Erythroblast (primary cell): Measurements from ENCODE around the gene VAMP4.
"Not testable (repeated sequence)": the region's sequence is repeated elsewhere in the genome, so short reads cannot be mapped to it uniquely, and the experiment has no call there.

Experiments used
- DNase-seq, 2 experiments: peaks; one replicate each; lab custom pipeline; 2025; lab: John Stamatoyannopoulos, UW
- GATA1 ChIP-seq: IDR thresholded peaks from 2 replicates; pipeline ENCODE4 v1.6.1; 2011; ENCODE audit warnings: low read depth, mild to moderate bottlenecking, control low read depth, low read length, moderate library complexity
- POLR2A ChIP-seq: IDR thresholded peaks from 2 replicates; pipeline ENCODE4 v1.6.1; 2011; ENCODE audit warnings: mild to moderate bottlenecking, low read length

The VAMP4 gene

DNA sequence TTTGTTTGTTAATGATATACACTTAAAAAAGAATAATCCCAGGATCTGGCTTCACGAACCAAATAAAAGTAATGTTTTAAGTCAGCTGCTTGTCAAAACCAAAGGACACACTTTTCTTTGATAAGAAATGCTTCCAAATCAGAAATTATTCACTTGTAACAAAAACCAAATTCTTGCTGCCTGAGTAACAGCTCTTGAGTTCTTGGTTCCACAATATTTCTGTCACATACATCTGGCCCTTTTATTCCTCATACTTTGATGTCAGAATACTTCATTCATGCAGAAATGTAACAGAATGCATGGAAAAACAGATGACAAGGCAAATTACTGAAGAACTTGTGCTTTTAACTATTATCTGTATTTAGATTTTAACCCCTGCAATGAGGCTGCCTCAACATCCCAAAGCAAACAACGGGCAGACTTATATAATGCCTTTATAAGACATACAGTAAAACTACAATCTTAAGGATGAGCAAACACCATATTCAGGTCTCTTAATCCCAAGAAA, 1.5 kb downstream of the VAMP4 start:
- DNase-seq, result no peak

DNA sequence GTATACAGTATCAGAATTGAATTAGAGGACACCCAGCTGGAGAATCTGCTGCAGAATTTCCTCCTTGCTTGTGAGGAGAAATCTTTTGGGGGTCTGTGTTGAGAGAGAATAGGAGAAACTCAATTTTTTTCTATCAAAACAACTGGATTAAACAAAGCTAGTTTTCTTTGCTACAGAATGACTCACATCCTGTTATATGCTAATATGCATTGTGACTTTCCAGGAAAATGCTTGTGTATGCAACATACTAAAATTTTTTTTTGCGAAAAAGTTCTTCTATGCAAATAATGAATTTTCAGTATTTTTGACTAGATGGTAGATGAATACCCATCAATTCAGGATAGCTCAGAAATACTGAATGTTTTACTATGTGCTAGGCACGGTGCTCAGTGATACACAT, 2.2 kb downstream of the VAMP4 start:
- TF ChIP-seq POLR2A, result no peak
- no peak for TF ChIP-seq GATA1
- DNase-seq, result no peak

More for the DNA sequence above, 1.5 kb downstream of the VAMP4 start:
- TF ChIP-seq GATA1 (no peak), POLR2A (no peak)

DNA sequence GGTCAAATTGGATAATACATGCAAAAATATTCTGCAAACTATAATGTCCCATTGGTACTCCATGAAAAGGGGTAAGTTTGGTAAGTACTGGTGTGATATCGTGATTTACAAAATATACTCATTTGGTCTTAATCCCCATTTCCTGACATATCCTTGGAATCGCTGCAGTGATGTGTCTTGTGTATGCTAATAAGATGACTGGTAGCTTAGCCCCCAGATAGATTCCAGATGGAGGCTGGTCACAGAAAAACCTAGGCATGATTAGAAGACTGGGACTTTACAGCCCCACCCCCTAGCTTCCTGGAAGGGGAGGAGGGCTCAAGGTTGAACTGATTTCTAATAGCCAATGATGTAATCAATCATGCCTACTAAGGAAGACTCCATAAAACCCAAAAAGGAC, 3.0 kb downstream of the VAMP4 start:
- TF ChIP-seq POLR2A, result no peak
- no peak for TF ChIP-seq GATA1
- DNase-seq, result no peak

DNA sequence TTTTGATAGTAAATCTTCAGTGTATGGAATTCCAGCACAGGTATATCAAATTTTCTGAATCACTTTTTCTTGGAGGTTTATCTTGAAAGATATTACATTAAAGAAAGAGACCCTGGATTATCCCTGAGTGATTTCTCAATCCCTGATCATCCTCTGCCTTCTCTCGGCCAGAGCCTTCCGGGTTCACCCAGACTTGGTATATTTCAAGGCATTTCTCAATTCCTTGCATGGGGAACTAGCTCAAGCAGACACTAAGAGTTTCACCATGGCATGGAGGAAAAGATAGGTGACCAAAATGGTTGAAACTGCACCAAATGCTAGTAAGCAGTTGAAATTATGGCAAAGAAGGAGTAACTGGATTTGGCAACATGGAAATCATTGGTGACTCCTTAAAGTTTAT, 5.7 kb downstream of the VAMP4 start:
- no peak for DNase-seq
- TF ChIP-seq GATA1 (no peak), POLR2A (no peak)

DNA sequence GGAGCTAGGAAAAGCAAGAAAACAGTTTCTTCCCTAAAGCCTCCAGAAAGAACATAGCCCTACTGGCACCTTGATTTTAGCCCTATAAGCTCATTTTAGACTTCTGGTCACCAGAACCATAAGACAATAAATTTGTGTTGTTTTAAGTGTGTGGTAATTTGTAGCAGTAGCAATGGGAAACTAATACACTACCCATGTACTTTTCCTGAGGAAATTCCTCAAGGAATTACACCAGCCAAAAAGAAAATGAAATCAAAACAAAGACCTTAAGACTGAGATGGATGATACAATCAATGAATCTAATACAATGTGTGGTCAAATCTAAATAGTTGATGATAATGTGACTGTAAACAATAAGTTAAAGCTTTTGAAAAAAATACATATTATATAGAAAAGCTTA, 11.8 kb downstream of the VAMP4 start:
- TF ChIP-seq GATA1, result no peak

DNA sequence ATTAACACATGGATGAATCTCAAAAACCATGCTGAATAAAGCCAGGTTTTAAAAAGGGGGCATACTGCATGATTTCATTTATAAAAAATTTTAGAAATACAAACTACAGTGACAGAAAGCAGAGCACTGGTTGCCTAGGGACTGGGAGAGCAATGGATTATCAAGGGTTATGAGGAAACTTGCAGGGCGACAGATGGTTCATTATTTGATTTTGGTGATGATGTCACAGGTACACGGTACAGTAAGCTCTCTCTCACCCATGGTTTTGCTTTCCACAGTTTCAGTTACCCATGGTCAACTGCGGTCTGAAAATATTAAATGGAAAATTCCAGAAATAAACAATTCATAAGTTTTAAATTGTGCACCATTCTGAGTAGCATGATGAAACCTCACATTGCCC, 14.1 kb downstream of the VAMP4 start:
- no peak for DNase-seq
- TF ChIP-seq GATA1 (no peak), POLR2A (no peak)

More for the DNA sequence above, 11.8 kb downstream of the VAMP4 start:
- DNase-seq, result no peak

DNA sequence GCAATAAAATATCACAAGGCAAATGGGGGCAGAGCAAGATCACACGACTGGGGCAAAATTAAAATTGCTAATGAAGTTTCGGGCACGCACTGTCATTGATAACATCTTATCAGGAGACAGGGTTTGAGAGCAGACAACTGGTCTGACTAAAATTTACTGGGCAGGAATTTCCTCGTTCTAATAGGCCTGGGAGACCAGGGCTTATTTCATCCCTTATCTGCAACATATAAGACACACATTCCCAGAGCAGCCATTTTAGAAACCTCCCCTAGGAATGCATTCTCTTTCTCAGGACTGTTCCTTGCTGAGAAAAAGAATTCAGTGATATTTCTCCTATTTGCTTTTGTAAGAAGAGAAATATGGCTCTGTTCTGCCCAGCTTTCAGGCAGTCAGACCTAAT, 18.7 kb downstream of the VAMP4 start:
- peak; percentile 22 to 23 for DNase-seq

DNA sequence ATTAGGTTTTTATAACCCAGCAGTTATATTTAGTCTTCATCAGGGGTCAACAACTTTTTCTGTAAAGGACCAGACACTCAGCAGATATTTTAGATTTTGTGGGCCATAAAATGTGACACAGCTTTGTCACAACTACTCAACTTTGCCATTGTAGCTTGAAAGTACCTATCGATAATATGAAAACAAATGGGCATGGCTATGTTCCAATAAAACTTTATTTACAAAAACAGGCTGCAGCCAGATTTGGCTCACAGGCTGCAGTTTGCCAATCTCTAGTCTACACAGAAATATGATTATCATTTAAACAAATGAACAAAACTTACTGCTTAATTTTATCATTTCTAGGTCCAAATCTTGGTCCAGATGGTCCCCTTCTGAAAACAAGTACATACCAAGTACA, 23.0 kb downstream of the VAMP4 start:
- TF ChIP-seq POLR2A (no peak), GATA1 (no peak)
- DNase-seq, result no peak

DNA sequence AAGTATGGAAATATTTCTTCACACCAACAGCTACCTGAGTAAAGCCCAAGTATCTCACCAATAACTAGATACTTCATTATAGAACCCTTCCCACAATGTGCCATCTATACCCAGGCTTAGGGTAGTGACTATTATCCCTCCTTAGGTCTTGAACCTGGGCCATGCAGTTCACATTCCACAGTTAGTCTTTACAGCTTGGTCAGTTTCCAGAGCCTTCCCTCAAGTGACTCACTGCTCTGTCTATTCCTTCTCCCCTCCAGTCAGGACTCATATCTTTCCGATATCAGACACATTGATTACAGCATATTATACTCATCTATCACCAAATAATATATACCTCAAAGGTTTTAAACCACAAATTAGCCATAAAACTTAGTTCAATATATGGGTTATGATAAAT, 23.6 kb downstream of the VAMP4 start:
- no peak for DNase-seq
- no peak for TF ChIP-seq GATA1

DNA sequence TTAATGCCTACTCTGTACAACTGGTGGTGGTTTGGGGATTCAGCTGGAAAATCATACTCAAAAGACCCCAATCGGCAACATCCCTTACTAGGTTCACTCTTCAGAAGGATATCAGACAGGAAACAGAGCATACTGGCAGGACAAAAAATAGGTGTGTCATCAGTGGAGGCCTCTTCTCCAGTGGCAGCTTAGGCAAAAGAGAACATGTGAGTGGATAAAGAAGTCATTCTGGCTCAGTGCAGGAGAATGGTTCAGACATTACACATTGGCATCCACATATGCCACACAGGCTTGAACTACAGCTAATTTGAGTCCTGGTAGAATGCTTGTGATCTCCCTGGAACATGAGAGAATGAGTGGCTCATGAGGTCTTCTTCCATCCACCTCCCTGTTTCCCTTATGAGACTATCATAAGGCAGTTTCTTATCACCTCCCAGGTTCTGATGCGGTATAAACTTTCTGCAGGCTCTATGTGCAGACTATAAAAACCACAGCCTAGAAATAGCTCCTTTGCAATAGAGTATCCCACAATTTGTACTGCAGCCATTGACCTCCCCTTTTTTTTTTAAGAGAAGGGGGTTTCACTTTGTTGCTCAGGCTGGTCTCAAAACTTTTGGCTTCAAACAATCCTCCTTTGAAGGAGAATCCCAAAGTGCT, 24.7 kb downstream of the VAMP4 start:
- TF ChIP-seq POLR2A, result no peak
- TF ChIP-seq GATA1, result no peak
- DNase-seq, result peak; percentile 20 to 48

DNA sequence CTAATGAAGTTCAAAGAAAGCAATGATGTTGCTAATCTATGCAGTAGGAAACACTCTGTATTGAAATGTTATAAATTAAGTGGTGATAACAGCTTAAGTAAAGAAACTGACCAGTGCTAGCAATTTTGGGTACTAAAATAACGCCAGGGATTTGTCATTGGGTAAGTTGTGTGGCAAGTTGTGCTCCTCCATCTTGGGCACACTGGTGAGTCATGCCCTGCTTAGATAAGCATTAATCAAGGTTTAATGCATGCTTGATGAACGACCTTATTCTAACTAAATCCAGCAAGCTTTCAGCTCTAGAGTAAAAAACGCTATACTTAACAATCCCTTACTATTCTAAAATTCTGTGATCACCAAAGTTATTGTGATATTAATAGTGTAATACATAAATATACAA, 25.2 kb downstream of the VAMP4 start:
- TF ChIP-seq POLR2A (no peak), GATA1 (no peak)
- peak; percentile 37 to 47 for DNase-seq

DNA sequence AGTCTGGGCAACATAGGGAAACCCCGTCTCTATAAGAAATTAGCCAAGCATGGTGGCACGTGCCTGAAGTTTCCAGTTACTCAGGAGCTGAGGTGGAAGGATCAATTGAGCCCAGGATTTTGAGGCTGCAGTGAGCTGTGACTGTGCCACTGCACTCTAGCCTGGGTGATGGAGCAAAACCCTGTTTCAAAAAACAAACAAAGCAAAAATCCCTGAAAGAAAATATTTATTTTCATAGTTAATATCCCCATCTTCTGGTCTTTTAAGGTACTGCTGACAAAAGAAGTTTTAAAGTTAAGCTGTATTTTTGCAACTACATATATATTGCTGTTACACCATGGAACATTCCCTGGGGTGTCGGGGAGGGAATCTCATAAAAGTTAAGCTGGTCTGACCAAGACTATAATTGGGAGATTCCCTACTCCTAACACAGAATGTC, 26.0 kb downstream of the VAMP4 start:
- TF ChIP-seq POLR2A (no peak), GATA1 (no peak)
- DNase-seq, result peak; percentile 14 to 31

DNA sequence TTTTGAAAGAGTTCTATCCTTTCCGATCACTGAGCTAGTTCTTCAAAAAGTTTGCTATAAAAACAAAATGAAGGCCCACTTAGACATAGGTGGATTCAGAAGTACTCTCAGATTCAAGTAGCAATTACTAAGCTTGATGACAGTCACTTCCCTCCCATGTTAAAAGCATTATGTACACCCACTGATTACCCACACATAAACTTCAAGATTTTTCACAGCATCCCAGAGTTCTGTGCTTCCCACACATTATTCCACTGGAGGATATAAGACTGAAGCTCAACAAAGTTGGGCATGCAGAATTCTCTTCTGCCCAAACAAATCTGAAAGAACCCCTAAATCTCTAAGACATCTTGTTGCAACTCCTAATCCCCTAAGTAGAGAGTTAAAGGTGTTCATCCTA, 29.5 kb downstream of the VAMP4 start:
- no peak for TF ChIP-seq POLR2A
- TF ChIP-seq GATA1, result no peak
- no peak for DNase-seq

DNA sequence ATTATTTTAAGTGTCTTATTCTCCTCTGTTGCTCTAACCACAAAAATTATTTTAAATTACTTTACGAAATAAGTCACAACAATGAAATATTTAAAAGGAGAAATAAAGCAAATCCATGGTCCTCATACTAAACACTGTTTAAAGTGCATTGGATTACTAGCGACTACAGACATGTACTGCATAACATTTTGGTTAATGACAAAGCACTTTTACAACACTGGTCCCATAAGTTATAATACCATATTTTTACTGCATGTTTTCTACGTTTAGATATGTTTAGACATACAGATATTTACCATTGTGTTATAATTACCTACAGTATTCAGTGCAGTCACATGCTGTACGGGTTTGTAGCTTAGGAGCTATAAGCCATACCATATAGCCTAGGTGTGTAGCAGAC, 30.2 kb downstream of the VAMP4 start:
- no peak for TF ChIP-seq GATA1
- no peak for TF ChIP-seq POLR2A
- DNase-seq, result no peak

DNA sequence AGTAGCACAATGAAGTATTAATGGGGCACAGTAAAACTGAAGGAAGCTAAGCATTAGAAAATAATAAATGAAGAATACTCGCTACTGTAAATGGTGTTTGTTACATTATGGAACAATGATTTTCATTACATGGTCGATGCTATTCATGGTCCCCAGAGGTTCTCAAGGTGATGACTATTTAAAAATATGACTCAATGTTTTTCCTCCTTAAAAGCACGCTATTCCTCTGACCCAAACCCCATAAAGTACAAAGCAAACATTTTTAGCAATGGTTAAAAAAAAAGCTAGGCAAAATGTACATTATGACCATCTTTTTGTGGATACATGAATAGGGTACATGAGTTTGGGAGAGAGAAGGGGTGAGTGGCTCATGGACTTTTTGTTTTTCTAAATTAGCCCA, 34.3 kb downstream of the VAMP4 start:
- TF ChIP-seq GATA1 (no peak), POLR2A (no peak)
- no peak for DNase-seq

DNA sequence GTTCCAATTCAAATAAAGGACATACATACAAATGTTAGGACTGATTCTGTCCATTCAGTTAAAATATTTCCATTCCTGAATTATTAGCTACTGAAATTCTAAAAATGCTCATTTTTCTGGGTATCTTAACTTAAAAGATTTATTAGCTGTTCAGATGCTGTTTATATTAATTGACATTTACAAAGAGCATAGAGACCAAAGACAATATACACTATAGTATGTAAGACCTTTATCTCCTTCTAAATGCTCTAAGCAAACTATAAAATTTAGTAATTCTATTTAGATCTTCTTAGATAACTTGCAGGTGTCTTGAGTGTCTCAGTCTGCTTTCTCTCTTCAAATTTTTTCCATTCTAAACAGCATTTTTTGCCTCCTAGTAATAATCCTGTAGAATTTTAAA, 39.3 kb downstream of the VAMP4 start:
- TF ChIP-seq GATA1 (no peak), POLR2A (no peak)
- DNase-seq, result no peak

DNA sequence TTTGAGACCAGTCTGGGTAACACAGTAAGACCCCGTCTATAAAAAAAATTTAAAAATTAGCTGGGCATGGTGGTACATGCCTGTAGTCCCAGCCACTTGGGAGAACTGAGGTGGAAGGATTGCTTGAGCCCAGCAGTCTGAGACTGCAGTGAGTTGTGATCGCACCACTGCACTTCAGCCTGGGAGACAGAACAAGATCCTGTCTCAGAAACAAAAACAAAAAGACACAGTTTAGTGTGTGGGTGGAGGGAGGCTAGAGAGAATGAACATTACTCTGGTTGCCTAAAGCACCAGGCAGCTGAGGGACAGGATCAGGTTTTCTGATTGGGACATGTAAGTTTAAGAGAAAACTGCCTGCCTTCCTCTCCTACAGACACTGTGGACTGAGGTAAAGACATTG, 42.3 kb downstream of the VAMP4 start:
- no peak for DNase-seq
- no peak for TF ChIP-seq GATA1
- no peak for TF ChIP-seq POLR2A

DNA sequence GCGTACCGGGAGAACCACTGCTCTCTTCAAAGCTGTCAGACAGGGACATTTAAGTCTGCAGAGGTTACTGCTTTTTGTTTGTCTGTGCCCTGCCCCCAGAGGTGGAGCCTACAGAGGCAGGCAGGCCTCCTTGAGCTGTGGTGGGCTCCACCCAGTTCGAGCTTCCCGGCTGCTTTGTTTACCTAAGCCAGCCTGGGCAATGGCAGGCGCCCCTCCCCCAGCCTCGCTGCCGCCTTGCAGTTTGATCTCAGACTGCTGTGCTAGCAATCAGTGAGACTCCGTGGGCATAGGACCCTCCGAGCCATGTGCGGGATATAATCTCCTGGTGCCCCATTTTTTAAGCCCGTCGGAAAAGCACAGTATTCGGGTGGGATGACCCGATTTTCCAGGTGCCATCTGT, 46.1 kb downstream of the VAMP4 start:
- not testable (repeated sequence) for DNase-seq

DNA sequence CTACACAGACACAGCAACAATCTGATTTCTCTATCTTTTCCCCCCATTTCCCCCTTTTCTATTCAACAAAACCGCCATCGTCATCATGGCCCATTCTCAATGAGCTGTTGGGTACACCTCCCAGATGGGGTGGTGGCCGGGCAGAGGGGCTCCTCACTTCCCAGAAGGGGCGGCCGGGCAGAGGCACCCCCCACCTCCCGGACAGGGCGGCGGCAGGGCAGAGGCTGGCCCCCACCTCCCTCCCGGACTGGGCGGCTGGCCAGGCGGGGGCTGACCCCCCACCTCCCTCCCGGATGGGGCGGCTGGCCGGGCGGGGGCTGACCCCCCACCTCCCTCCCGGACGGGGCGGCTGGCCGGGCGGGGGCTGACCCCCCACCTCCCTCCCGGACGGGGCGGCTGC, 48.3 kb downstream of the VAMP4 start:
- DNase-seq, result not testable (repeated sequence)
